Ovary (tissue), 9 donors: Measurements from ENCODE around the gene BAIAP2L2. TPM values are rescaled to one million over a fixed set of nuclear protein-coding genes. Genes with fewer than 3 reads are reported as not detected.

Experiments
- DNase-seq, 5 donors: peaks; one replicate each; pipeline ENCODE4 v3.0.0-alpha.2; 2019 to 2020
- H3K27ac ChIP-seq, 2 donors: fragments of 200-600 bp; one replicate each; pipeline versions ENCODE4 v1.5.1 to v1.8.0; 2019 to 2022
- H3K27me3 ChIP-seq: fragments of 200-600 bp; one replicate; pipeline ENCODE4 v1.8.0; 2022
- H3K36me3 ChIP-seq: fragments of 200-600 bp; sonication (generic); one replicate; pipeline ENCODE4 v1.5.1; 2019
- H3K4me1 ChIP-seq: one replicate; pipeline ENCODE4 v1.8.1; 2013; ENCODE audit warnings: mild to moderate bottlenecking, moderate library complexity; ENCODE audit not compliant: insufficient read depth
- H3K4me3 ChIP-seq: fragments of 200-600 bp; sonication (generic); one replicate; pipeline ENCODE4 v1.5.1; 2017
- H3K9me3 ChIP-seq, 2 donors: fragments of 200-600 bp in 1 of 2; sonication (generic) in 1 of 2; one replicate each; pipeline versions ENCODE4 v1.5.1 to v1.8.1; 2013 to 2019; ENCODE audit warnings: mild to moderate bottlenecking in 1 of 2, moderate library complexity in 1 of 2
- CTCF ChIP-seq, 3 donors: fragments of 450-650 bp in 2 of 3; fragments of 200-600 bp in 1 of 3; IDR thresholded peaks; one replicate each; pipeline versions ENCODE4 v1.5.1 to v1.8.0; 2016 to 2022; ENCODE audit warnings: antibody characterized with exemption in 3 of 3, mild to moderate bottlenecking in 1 of 3
- EP300 ChIP-seq: sonication (generic); formaldehyde crosslinking; IDR thresholded peaks from one replicate; pipeline ENCODE4 v1.6.1; 2017; ENCODE audit warnings: antibody characterized with exemption
- POLR2A ChIP-seq: fragments of 450-650 bp; IDR thresholded peaks from one replicate; pipeline ENCODE4 v1.6.1; 2017; ENCODE audit warnings: antibody characterized with exemption, mild to moderate bottlenecking, moderate library complexity
- WGBS, 3 donors: extraction: QIAGEN DNeasy Blood & Tissue Kit in 1 of 3; methylation state at CpG; one replicate each; pipeline versions ENCODE4 v1.1.5 to v1.1.7; 2013 to 2017; 5-methylcytosine and 5-hydroxymethylcytosine counted together
- intact Hi-C, 4 donors: fragments of 100-400 bp; cut with DNase I; formaldehyde crosslinking; loops; one replicate each; pipeline versions ENCODE4 v1.11.0 to v1.15.1; 2022 to 2023
- polyA plus RNA-seq, 2 donors: library from polyadenylated mRNA; stranded (reverse); fragments of 200-250 nt in 1 of 2; fragments of 350-450 nt in 1 of 2; fragmentation: Illumina TruSeq in 1 of 2; extraction: RNeasy Lipid Tissue Mini Kit (QIAGEN cat#74804) in 1 of 2; gene quantifications; one replicate each; pipeline ENCODE4 v1.2.3, GENCODE V29; 2013 to 2014
- total RNA-seq, 7 donors: library from RNA; depleted of rRNA in 2 of 7; stranded (reverse); fragments of >200 nt in 2 of 7; fragmentation: NEBNext Ultra II Directional in 3 of 7; extraction: Animal tissue kit (Norgen Biotek cat#: 25700) in 3 of 7; gene quantifications; one replicate each; pipeline versions ENCODE4 v1.1.0 to v1.2.4, GENCODE V29; 2016 to 2023
- donor health status: DM: no; HTN: no; CAD: no; lungs with moderate emphysema.
- donor health status: DM: no; HTN: no; CAD: no.
- donor health status: Bipolar disorder and iron deficiency.
- donor health status: DM: yes; HTN: yes; CAD: no.
- donor health status: DM: no; HTN: no; CAD: no.
- donor health status: DM: yes; HTN: yes; CAD: no.

BAIAP2L2 gene
- total and polyA plus RNA-seq, 9 donors: 0.40 to 3.1 (median 1.2) TPM; not detected in 1

DNA sequence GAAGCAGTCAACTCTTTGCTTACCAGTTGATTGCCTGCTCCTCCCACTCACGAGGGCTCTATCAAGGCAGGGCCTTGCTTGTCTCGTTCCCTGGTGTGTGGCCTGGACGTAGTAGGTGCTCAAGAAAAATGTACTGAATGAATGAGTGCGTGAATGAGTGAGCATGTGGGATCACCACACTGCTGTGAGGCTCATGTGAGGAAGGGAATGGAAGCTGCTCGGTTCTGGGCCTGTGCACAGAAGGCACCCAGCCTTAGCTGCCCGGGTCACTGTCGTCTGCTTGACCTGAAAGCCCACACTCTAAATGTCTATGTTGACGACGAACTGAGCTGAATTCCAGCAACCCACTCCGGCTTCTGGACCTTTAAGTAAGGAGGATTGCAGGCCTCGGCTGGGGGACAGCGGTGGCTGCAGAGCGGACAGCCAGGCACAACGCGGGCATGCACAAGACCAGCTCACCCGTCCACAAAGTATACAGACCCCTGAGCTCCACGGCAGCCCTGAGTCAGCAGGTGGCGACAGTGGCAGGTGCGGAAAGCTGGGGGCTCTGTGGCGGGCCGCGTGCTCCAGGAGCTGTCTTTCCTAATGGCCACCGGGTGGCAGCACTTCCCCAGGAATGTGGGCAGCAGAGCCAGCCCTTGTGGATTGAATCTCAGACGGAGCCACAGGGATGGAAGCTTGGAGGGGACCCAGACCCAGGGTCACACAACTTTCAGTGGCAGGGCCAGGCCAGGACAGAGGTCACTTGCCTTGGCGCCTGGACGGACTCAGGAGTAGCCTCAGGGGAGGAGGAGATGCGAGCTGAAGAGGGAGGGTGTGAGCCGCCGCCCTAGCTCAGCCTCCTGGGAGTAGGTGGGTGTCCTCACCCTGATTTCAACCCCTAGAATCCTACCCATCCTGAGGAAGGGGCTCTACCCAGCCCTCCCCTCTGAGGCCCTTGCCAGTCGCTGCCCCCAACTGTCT is 58.3 kb downstream of the BAIAP2L2 start:
- Histone ChIP-seq H3K4me1 (peaks cover 6% of the 10 kb centered on the region), H3K9me3 (no peaks in the 10 kb centered on the region), H3K27ac (no peak overlapping the region), H3K36me3 (no peaks in the 10 kb centered on the region), H3K27me3 (no peaks in the 10 kb centered on the region), H3K4me3 (no peak overlapping the region)
- TF ChIP-seq EP300 (no peak), POLR2A (no peak), CTCF (IDR thresholded peaks at IDR 0.05) (peak; percentile 43 to 94 (median 89))
- WGBS, 3 donors: 22 to 25% (median 22%) methylated on average over 29 to 30 of the region's 30 CpGs
- peak; percentile 67 to 87 (median 81) for DNase-seq
- intact Hi-C loops: loop anchor here (2.0 to 10.0 kb wide), 5 partner anchors 63 to 521 kb away; partner anchors contain the start of genes BAIAP2L2 (in 1 of the 4) and DMC1 (in 1 of the 4)

- Histone ChIP-seq H3K4me1 (peaks cover under 1% of the 10 kb centered on the region), H3K27ac (no peak overlapping the region), H3K4me3 (no peak overlapping the region), H3K27me3 (no peaks in the 10 kb centered on the region), H3K36me3 (no peaks in the 10 kb centered on the region), H3K9me3 (no peaks in the 10 kb centered on the region)
- no peak for DNase-seq
- intact Hi-C loops: loop anchor here (5.0 to 10.0 kb wide), 4 partner anchors 64 to 521 kb away; partner anchors contain the start of genes BAIAP2L2 (in 1 of the 4) and DMC1 (in 1 of the 4)
- WGBS, 3 donors: 68 to 77% (median 75%) methylated on average over 8 of the region's 8 CpGs
- TF ChIP-seq POLR2A (no peak), CTCF (IDR thresholded peaks at IDR 0.05) (no peak), EP300 (no peak)
Measured at GRCh38 chr22:38051261-38051660, 59.2 kb downstream of the BAIAP2L2 start.

DNA sequence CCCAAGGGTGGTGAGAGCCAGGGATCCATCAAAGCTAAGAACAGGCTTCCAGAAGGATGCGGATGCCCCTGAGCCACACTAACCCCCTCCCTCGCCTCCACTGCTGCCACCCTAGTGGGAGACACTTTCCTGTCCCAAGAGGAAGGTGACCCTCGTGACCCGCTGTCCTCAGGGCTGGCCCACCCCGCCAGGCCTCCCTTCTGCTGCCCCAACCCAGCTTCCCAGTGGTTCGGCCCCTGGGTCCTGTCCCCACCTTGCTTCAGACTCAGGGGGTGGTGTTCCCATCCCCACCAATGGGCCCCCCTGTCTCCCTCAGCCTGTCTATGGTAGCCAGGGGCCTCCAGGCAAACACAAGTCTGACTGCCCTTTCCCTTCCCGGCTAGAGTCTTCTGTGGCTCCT is 59.8 kb downstream of the BAIAP2L2 start:
- DNase-seq: no peak
- Histone ChIP-seq H3K27me3 (no peaks in the 10 kb centered on the region), H3K36me3 (no peaks in the 10 kb centered on the region), H3K4me1 (no peaks in the 10 kb centered on the region), H3K27ac (no peak overlapping the region), H3K4me3 (no peak overlapping the region), H3K9me3 (no peaks in the 10 kb centered on the region)
- intact Hi-C loops: loop anchor here (5.0 to 10.0 kb wide), 4 partner anchors 64 to 522 kb away; partner anchors contain the start of genes BAIAP2L2 (in 1 of the 4) and DMC1 (in 1 of the 4)
- TF ChIP-seq EP300 (no peak), CTCF (IDR thresholded peaks at IDR 0.05) (no peak), POLR2A (no peak)
- WGBS, 3 donors: 84 to 93% (median 89%) methylated on average over 7 of the region's 7 CpGs

GRCh38 chr22:38049812-38050619 is 60.5 kb downstream of the BAIAP2L2 start:
- WGBS, 3 donors: 65 to 77% (median 65%) methylated on average over 20 of the region's 20 CpGs

More at GRCh38 chr22:38049812-38050619, 60.5 kb downstream of the BAIAP2L2 start:
- Histone ChIP-seq H3K27me3 (no peaks in the 10 kb centered on the region), H3K9me3 (no peaks in the 10 kb centered on the region), H3K4me1 (no peaks in the 10 kb centered on the region), H3K4me3 (no peak overlapping the region), H3K36me3 (no peaks in the 10 kb centered on the region), H3K27ac (no peak overlapping the region)
- TF ChIP-seq POLR2A (no peak), EP300 (no peak), CTCF (IDR thresholded peaks at IDR 0.05) (no peak)
- intact Hi-C loops: loop anchor here (5.0 to 10.0 kb wide), 4 partner anchors 65 to 522 kb away; partner anchors contain the start of genes BAIAP2L2 (in 1 of the 4) and DMC1 (in 1 of the 4)
- no peak for DNase-seq
